Neural progenitor cell (in vitro differentiated cells): Measurements from ENCODE around the gene S100A14.

Experiments
- CTCF ChIP-seq: fragments of 200-600 bp; sonication (generic); IDR thresholded peaks from 2 replicates; pipeline ENCODE4 v1.5.1; 2017; ENCODE audit warnings: antibody characterized with exemption, mild to moderate bottlenecking
- EZH2 ChIP-seq: fragments of 200-600 bp; sonication (generic); IDR thresholded peaks from 2 replicates; pipeline ENCODE4 v1.6.1; 2017; ENCODE audit warnings: antibody characterized with exemption, mild to moderate bottlenecking, moderate library complexity
- EZH2phosphoT487 ChIP-seq: fragments of 200-600 bp; sonication (generic); IDR thresholded peaks from 2 replicates; pipeline ENCODE4 v1.6.1; 2017; ENCODE audit warnings: antibody characterized with exemption

DNA sequence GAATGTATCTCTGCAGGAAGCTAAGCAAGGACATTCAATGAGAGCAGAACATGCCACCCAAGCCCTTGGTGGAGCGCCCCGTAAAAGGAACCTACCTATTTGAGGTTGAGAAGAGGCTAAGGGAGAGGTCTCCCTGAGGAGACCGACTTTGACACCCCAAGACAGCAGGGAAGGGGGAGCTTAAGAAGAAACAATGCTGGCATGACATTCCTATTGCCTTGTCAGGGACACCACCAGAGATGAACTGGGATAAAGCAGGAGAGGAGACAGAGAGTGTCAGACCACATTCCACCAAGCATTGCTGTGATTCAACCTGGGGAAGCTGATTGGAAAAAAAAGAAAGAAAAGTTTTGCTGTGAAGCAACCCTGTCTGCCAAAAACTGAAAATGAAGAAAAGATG, 37.2 kb downstream of the S100A14 start:
- no peak for TF ChIP-seq CTCF
- no peak for TF ChIP-seq EZH2phosphoT487
- no peak for TF ChIP-seq EZH2
